ENCODE measurements around the gene PTPRD.

The PTPRD gene

GRCh38 chr9:8718121-8718725 is 1894.6 kb downstream of the PTPRD start:
- no peak overlapping the region for H3K4me3 ChIP-seq (ENCODE audit: low read length)
- no peak overlapping the region for H3K27ac ChIP-seq (ENCODE audit: low read depth, low read length)
- H3K4me1 ChIP-seq (ENCODE audit: control insufficient read depth, low read length) = no peaks in the 10 kb centered on the region
- H3K4me2 ChIP-seq (ENCODE audit: low read length) = no peak overlapping the region
- H3F3A ChIP-seq (ENCODE audit: control insufficient read depth, insufficient read depth) = no peaks in the 10 kb centered on the region
- H3K79me2 ChIP-seq (ENCODE audit: control insufficient read depth, low read length) = no peaks in the 10 kb centered on the region
- no peak for TF ChIP-seq CTCF (IDR thresholded peaks at IDR 0.05; ENCODE audit: low read depth, low read length, poor library complexity, severe bottlenecking)
- no peak for TF ChIP-seq EZH2phosphoT487 (IDR thresholded peaks at IDR 0.05; ENCODE audit: borderline replicate concordance, low read length)
- no peaks in the 10 kb centered on the region for H3K9me3 ChIP-seq (ENCODE audit: control insufficient read depth, insufficient read depth, low read length)
- no peaks in the 10 kb centered on the region for H3K27me3 ChIP-seq (ENCODE audit: control insufficient read depth, low read length)
- no peaks in the 10 kb centered on the region for H3K9me2 ChIP-seq (replicated peaks; ENCODE audit: control insufficient read depth, low read length)
- H4K20me1 ChIP-seq (ENCODE audit: control insufficient read depth, insufficient read depth, low read depth, low read length) = no peaks in the 10 kb centered on the region
- no peaks in the 10 kb centered on the region for H3K36me3 ChIP-seq (ENCODE audit: control insufficient read depth, low read length)

GRCh38 chr9:8717146-8717545 is 1895.7 kb downstream of the PTPRD start:
- no peaks in the 10 kb centered on the region for H3K27me3 ChIP-seq (ENCODE audit: control insufficient read depth, low read length)
- H3K9me3 ChIP-seq (ENCODE audit: control insufficient read depth, insufficient read depth, low read length) = no peaks in the 10 kb centered on the region
- H3K79me2 ChIP-seq (ENCODE audit: control insufficient read depth, low read length) = no peaks in the 10 kb centered on the region
- no peaks in the 10 kb centered on the region for H3K9me2 ChIP-seq (replicated peaks; ENCODE audit: control insufficient read depth, low read length)
- no peak overlapping the region for H3K4me2 ChIP-seq (ENCODE audit: low read length)
- H3K4me1 ChIP-seq (ENCODE audit: control insufficient read depth, low read length) = no peaks in the 10 kb centered on the region
- no peaks in the 10 kb centered on the region for H4K20me1 ChIP-seq (ENCODE audit: control insufficient read depth, insufficient read depth, low read depth, low read length)
- TF ChIP-seq EZH2phosphoT487 (IDR thresholded peaks at IDR 0.05; ENCODE audit: borderline replicate concordance, low read length) = no peak
- H3K36me3 ChIP-seq (ENCODE audit: control insufficient read depth, low read length) = no peaks in the 10 kb centered on the region
- no peak overlapping the region for H3K27ac ChIP-seq (ENCODE audit: low read depth, low read length)
- H3F3A ChIP-seq (ENCODE audit: control insufficient read depth, insufficient read depth) = no peaks in the 10 kb centered on the region
- no peak overlapping the region for H3K4me3 ChIP-seq (ENCODE audit: low read length)

GRCh38 chr9:8715788-8716187 is 1897.0 kb downstream of the PTPRD start:
- Histone ChIP-seq H3K27ac (ENCODE audit: low read depth, low read length) (no peak overlapping the region), H3K4me1 (ENCODE audit: control insufficient read depth, low read length) (no peaks in the 10 kb centered on the region), H3K36me3 (ENCODE audit: control insufficient read depth, low read length) (no peaks in the 10 kb centered on the region), H3K27me3 (ENCODE audit: control insufficient read depth, low read length) (no peaks in the 10 kb centered on the region), H4K20me1 (ENCODE audit: control insufficient read depth, insufficient read depth, low read depth, low read length) (no peaks in the 10 kb centered on the region), H3K79me2 (ENCODE audit: control insufficient read depth, low read length) (no peaks in the 10 kb centered on the region), H3K4me3 (ENCODE audit: low read length) (no peak overlapping the region), H3F3A (ENCODE audit: control insufficient read depth, insufficient read depth) (no peaks in the 10 kb centered on the region), H3K4me2 (ENCODE audit: low read length) (no peak overlapping the region), H3K9me3 (ENCODE audit: control insufficient read depth, insufficient read depth, low read length) (no peaks in the 10 kb centered on the region), H3K9me2 (replicated peaks; ENCODE audit: control insufficient read depth, low read length) (no peaks in the 10 kb centered on the region)
- TF ChIP-seq CTCF (IDR thresholded peaks at IDR 0.05; ENCODE audit: low read depth, low read length, poor library complexity, severe bottlenecking) (no peak), EZH2phosphoT487 (IDR thresholded peaks at IDR 0.05; ENCODE audit: borderline replicate concordance, low read length) (no peak)

- no peaks in the 10 kb centered on the region for H3K79me2 ChIP-seq (ENCODE audit: control insufficient read depth, low read length)
- TF ChIP-seq EZH2phosphoT487 (IDR thresholded peaks at IDR 0.05; ENCODE audit: borderline replicate concordance, low read length) (no peak), CTCF (IDR thresholded peaks at IDR 0.05; ENCODE audit: low read depth, low read length, poor library complexity, severe bottlenecking) (no peak)
- no peaks in the 10 kb centered on the region for H3K36me3 ChIP-seq (ENCODE audit: control insufficient read depth, low read length)
- no peak overlapping the region for H3K27ac ChIP-seq (ENCODE audit: low read depth, low read length)
- no peaks in the 10 kb centered on the region for H3F3A ChIP-seq (ENCODE audit: control insufficient read depth, insufficient read depth)
- no peaks in the 10 kb centered on the region for H3K27me3 ChIP-seq (ENCODE audit: control insufficient read depth, low read length)
- no peaks in the 10 kb centered on the region for H3K9me2 ChIP-seq (replicated peaks; ENCODE audit: control insufficient read depth, low read length)
- H3K4me1 ChIP-seq (ENCODE audit: control insufficient read depth, low read length) = no peaks in the 10 kb centered on the region
- H3K4me2 ChIP-seq (ENCODE audit: low read length) = no peak overlapping the region
- H4K20me1 ChIP-seq (ENCODE audit: control insufficient read depth, insufficient read depth, low read depth, low read length) = no peaks in the 10 kb centered on the region
- no peak overlapping the region for H3K4me3 ChIP-seq (ENCODE audit: low read length)
- no peaks in the 10 kb centered on the region for H3K9me3 ChIP-seq (ENCODE audit: control insufficient read depth, insufficient read depth, low read length)
Observed at GRCh38 chr9:8713811-8714165, 1899.0 kb downstream of the PTPRD start.

Data from DOHH2 (cell line).